GM18517 (cell line): ENCODE measurements around the gene IQSEC3.

ENCODE experiments used
- ATAC-seq: cut with Tn5 transposase; IDR thresholded peaks from one replicate; pipeline ENCODE4 v1.9.1; 2021; ENCODE audit warnings: mild to moderate bottlenecking, moderate library complexity; ENCODE audit not compliant: unreplicated experiment

Gene IQSEC3

GRCh38 chr12:138171-138897 lies 71.8 kb downstream of the IQSEC3 start:
- no peak for ATAC-seq

- ATAC-seq: no peak
Measured at GRCh38 chr12:138898-139534, 72.4 kb downstream of the IQSEC3 start.

GRCh38 chr12:139585-139984 lies 73.0 kb downstream of the IQSEC3 start:
- no peak for ATAC-seq

- no peak for ATAC-seq
Measured at GRCh38 chr12:140162-140561, 73.6 kb downstream of the IQSEC3 start.

DNA sequence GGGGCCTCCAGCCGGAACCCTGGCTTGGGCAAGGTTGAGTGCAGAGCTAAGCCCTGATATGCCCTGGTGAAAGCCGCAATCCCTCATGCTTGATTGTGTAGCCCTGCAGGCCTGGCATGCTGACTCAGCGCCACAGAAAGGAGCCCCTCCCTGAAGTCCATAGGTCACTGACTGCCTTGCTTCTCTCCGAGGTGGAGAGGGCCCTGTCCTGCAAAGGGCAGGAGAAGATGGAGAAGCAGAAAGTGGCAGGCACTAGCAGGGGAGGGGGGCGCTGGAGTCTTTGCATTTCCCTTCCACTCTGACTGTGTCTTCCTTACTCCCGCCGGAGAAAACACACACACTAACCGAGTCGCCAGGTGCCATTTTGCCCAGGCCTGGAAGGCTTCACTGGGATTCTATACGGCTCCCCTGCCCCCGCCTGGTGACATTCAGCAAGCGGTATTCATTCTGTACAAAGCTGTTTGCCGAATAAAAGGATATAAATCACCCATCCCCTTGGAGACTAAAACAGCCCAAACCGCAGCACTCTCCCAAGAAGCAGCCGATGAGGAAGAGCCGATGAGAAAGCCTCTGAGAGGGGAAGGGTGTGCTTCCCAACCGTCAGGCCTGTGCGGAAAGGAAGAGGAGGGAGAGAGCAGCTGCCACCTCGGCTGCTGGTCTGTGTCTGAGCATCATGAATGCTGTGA lies 77.5 kb downstream of the IQSEC3 start:
- ATAC-seq: no peak

DNA sequence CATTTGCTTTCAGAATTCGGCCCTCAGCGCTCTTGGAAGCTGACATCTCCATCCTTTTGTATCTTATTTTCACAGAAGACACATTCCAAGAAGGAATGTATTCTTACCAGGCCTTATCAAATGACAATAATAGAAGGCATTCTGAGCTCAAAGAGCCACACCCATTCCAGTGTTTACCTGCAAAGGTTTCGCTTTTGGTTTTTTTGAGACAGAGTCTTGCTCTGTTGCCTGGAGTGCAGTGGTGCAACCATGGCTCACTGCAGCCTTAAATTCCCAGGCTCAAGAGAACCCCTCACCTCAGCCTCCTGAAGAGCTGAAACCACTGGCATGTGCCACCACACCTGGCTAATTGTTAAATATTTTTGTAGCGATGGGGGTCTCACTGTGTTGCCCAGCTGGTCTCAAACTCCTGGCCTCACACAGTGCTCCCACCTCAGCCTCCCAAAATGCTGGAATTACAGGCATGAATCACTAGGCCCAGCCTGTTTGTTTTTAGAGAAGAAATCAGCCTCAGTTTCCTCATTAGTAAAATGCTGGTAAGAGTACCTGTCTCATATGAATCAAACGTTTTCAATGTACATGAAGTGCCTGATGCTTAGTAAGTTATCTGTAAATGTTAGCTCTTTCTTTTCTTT lies 78.2 kb downstream of the IQSEC3 start:
- ATAC-seq: no peak

GRCh38 chr12:145369-145960 lies 78.9 kb downstream of the IQSEC3 start:
- no peak for ATAC-seq

DNA sequence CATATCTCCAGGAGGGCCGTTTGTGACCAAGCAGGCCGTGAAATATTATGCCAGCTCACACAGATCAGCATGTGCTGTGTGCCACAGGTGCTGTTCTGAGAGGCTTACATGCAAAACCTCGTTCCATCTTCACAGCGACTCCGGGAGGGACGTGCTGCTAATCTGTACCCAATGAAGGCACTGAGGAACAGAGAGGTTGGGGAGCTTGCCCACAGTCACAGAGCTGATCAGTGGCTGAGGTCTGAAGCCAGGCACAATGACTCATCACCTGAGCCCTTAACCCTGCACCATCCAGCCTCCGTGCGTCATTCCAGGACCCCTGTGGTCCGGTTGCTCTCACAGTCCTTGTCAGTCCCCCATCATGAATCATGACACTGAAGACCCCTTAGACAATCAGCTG lies 80.7 kb downstream of the IQSEC3 start:
- no peak for ATAC-seq

- ATAC-seq: no peak
Measured at GRCh38 chr12:148676-149416, 82.3 kb downstream of the IQSEC3 start.

DNA sequence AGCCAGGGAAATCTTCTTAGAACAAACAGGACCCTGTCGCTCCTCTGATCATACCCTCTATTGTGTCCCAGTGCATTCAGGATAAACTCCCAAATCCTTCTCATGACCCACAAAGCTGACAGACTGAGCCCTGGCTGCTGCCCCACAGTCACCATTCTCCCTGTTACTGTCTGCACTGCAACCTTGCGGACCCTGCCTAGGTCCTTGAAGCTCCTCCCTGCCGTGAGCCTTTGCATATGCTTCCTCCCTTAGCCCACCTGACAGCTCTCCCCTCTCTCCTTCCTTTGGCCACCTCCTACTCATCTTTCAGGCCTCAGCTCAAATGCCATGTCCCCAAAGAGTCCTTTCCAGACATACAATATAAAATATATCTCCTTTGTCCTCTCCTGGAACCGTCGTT lies 85.0 kb downstream of the IQSEC3 start:
- ATAC-seq: no peak

GRCh38 chr12:152440-152839 lies 85.9 kb downstream of the IQSEC3 start:
- no peak for ATAC-seq

DNA sequence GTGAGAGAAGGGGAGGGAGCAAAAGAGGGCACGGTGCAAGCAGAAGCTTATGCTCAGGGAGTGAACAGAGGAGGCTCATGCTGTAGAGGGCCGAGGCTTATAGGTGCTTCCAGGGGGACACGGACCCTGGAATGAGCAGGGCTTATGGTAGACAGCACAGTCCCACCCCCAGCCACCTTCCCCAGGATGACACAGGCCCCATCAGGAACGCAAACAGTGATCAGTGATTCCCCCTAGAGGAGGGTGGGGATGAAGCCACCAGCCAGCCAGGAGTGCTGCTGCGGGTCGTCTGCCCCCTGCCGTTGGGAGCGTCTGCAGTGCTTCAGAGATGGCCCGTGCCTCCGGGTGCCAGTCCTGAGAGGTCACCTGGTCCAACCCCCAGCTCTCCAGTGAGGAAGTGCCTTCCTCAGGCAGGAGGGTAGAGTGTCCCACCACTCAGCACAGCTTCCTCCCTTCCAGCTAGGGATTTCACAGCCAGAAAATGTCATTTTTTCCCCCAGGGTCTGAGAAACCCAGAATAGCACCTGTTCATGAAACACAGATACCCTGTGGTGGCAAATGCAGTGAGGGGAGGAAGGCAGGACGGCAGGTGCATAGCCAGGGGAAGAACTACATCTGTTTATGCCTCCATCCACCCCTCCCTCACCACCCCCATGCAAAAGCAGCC lies 86.6 kb downstream of the IQSEC3 start:
- ATAC-seq: no peak

GRCh38 chr12:154058-154457 lies 87.5 kb downstream of the IQSEC3 start:
- ATAC-seq: no peak

DNA sequence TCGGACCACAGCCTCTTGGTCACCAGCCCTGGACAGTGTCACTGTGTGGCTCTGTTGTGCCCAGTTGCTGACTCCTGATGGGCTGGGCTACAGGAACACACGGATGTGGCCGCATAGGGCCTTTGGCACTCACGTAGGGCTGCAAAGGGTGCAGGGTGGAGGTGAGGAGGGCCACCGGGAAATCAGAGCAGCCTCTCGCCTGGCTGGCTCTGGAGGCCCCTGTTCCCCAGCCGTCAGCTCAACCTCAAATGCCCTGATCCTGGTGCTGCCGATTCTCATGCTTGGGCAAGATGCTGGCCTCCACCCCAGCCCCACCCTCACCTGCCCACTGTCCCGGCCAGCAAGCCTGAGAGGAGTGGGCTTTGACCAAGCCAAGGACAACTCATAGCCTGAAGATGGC lies 88.4 kb downstream of the IQSEC3 start:
- ATAC-seq: no peak

DNA sequence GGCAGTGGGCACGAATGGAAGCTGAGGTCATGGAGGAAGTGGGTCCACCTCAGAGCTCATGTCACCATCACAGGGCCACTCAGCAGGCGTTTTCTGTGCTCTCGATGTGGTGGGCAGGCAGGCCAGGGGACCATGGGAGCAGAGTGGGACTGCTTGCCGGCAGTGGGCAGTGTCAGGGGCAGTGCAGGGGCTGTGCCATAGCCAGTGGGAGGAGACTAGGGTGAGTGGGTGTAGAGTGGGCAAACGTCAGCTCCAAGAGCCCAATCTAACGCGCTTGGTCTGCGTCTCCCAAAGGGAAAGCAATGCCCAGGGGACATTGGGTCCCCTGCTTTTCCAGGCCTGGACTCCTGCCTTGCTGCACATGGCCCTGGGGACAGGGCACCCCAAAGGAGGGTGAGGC lies 89.1 kb downstream of the IQSEC3 start:
- ATAC-seq: no peak

- ATAC-seq: no peak
Measured at GRCh38 chr12:156945-157344, 90.4 kb downstream of the IQSEC3 start.

GRCh38 chr12:157644-158043 lies 91.1 kb downstream of the IQSEC3 start:
- ATAC-seq: no peak

GRCh38 chr12:159156-159782 lies 92.7 kb downstream of the IQSEC3 start:
- ATAC-seq: no peak

DNA sequence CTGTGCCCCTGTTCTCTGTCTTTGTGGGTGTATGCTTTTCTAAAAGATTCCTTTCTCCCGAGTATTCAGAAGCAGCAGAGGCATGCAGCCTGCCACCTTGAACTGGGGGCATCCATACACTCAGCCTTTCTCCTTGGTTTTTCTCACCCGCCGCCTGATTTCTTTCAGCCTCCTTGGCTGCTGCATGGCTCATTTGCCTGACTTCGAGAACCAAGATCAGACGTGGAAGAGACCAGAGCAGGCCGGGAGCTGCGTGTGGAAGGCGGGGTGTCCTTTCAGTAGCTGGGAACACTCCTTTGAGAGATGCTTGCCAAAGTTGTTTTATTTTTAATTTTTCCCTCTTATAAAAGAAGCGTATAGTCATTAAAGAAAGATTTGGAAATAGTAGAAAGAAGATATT lies 94.3 kb downstream of the IQSEC3 start:
- no peak for ATAC-seq

DNA sequence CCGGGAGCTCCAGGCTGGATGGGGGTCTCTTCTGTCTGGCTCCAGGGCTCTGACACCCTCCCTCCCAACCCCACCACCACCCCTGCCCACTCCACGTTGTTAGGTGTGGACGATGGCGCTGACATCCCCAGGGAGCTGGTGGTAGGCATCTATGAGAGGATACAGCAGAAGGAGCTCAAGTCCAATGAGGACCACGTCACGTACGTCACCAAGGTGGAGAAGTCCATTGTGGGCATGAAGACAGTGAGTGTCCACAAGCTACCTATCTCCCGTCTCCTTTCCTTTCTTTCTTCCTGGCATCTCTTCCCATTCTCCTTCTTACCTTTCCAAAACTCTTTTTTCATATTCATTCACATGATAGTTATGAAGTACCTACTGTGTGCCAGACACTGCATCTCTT lies 95.3 kb downstream of the IQSEC3 start:
- ATAC-seq: no peak
